Astrocyte of the spinal cord (primary cell): ENCODE results near the gene VEZT.

Source experiments
- DNase-seq: peaks from one replicate; pipeline ENCODE4 v3.0.0; 2011; ENCODE audit warnings: low read depth, low spot score
- H3K4me3 ChIP-seq: 2 replicates; pipeline ENCODE4 v1.5.1; 2011; ENCODE audit warnings: low read depth, mild to moderate bottlenecking, low read length, moderate library complexity
- in situ Hi-C: cut with HindIII; loops from 2 replicates; pipeline ENCODE4 v1.10.0; 2017; ENCODE audit warnings: low sequenced_read_pairs
- TF ChIP-seq, protein P1 (sequence below): IDR thresholded peaks from 2 replicates; pipeline ENCODE4 v1.5.1; 2012; ENCODE audit warnings: low read depth, mild to moderate bottlenecking, low read length, inconsistent platforms

The VEZT gene

DNA sequence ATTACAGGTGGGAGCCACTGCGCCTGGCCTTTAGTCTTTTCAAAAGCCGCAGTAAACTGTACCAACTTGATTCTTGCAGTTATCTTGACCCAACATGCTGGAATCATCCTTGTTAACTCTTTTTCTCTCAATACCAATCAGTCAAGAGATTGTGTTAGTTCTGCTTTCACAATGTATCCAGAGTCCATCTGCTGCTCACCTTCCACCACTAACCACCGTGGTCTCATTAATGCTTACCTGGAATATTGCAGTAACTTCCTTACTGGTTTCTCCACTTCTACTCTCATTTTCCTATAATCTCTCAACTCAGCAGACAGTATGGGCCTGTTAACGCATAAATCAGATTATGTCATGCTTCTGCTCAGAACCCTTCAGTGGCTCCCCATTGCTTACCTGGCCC lies 62.2 kb downstream of the VEZT start:
- TF ChIP-seq, protein P1, sequence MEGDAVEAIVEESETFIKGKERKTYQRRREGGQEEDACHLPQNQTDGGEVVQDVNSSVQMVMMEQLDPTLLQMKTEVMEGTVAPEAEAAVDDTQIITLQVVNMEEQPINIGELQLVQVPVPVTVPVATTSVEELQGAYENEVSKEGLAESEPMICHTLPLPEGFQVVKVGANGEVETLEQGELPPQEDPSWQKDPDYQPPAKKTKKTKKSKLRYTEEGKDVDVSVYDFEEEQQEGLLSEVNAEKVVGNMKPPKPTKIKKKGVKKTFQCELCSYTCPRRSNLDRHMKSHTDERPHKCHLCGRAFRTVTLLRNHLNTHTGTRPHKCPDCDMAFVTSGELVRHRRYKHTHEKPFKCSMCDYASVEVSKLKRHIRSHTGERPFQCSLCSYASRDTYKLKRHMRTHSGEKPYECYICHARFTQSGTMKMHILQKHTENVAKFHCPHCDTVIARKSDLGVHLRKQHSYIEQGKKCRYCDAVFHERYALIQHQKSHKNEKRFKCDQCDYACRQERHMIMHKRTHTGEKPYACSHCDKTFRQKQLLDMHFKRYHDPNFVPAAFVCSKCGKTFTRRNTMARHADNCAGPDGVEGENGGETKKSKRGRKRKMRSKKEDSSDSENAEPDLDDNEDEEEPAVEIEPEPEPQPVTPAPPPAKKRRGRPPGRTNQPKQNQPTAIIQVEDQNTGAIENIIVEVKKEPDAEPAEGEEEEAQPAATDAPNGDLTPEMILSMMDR = no peak
- no peak for DNase-seq
- in situ Hi-C loops = no loop called here
- no peak overlapping the region for H3K4me3 ChIP-seq

DNA sequence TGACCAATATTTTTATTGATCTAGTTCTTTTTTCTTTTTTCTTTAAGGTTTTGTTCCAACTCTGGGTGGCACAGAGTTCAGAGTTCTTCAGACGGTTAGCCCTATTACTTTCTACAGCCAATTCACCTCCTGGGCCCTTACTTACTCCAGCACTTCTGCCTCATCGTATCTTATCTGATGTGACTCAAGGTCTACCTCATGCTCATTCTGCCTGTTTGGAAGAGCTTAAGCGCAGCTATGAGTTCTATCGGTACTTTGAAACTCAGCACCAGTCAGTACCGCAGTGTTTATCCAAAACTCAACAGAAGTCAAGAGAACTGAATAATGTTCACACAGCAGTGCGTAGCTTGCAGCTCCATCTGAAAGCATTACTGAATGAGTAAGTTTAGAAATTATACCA lies 64.7 kb downstream of the VEZT start:
- H3K4me3 ChIP-seq = no peak overlapping the region
- TF ChIP-seq, protein P1 = no peak
- in situ Hi-C loops = no loop called here
- DNase-seq = no peak

DNA sequence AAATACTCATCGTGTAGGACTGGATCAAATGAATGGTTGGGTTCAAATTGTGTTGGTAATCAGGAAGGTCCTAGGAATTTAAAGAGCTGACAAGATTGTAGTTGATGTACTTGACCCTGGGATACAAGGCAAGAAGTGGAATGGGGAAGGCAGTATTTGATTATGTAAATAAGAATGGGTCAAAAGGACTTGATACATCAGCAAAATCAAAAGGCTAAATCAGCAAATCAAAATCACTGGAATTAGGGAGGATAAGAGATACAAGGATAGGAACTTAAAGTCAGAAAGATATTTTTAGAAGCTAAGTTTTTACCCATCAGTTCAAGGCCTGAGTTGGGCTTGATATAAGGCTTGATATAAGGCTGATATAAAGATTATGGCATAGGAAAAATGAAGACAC lies 65.8 kb downstream of the VEZT start:
- TF ChIP-seq, protein P1 = no peak
- no peak overlapping the region for H3K4me3 ChIP-seq
- no peak for DNase-seq
- in situ Hi-C loops = no loop called here

DNA sequence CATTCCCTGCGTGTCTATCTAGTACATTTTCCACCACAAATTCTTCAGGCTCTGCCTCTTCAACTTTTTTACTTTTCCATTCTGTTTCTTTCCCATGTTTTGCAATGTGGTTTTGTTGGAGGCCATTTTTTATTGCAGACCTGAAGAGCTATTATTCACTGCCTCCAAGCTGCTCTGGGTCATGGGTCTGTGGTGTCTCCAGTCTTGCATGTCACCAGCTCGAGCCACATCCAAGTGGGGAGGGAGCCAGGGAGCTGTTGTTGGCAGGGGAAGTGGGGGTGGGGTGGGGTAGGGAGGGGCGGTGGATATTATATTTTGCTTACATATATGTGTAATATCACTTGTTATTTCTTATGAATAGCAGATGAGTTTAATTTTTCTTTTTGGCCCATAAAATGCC lies 69.1 kb downstream of the VEZT start:
- TF ChIP-seq, protein P1 = no peak
- in situ Hi-C loops = no loop called here
- H3K4me3 ChIP-seq = no peak overlapping the region
- no peak for DNase-seq

DNA sequence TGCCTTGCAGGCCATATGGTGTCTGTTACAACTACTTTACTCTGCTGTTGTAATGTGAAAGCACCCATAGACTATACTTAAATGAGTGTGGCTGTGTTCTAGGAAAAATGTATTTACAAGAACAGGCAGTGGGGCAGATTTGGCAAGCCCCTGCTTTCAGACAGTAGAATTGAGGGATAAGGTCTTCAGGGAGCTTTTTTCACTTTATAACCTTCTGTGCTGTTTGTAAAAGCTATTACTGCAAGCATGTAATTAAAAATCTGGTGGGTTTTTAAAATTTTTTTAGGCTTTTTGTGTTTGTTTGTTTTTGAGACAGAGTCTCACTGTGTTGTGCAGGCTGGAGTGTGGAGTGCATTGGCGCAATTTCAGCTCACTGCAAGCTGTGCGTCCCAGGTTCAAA lies 73.9 kb downstream of the VEZT start:
- TF ChIP-seq, protein P1 = no peak
- in situ Hi-C loops = no loop called here
- no peak overlapping the region for H3K4me3 ChIP-seq

DNA sequence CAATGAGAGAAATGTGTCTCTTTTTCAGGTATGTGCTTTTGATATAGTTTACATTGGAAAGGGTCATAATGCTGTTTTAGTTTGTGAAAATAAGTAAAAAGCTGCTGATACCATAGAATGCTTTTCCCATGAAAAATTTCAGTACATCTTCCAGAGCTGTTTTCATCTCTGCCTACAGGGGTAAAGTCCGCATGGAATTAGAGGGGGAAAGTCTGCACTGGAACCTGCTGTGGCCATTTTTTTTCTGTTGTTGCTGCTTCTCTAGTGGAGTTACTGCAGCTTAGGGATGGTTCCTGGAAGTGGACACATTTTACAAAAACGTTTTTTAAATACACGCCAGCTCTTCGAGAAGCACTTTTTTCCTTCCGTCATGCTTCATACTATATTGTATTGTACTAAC lies 81.3 kb downstream of the VEZT start:
- in situ Hi-C loops = no loop called here
- DNase-seq = no peak
- no peak overlapping the region for H3K4me3 ChIP-seq
- TF ChIP-seq, protein P1 = no peak

More for the DNA sequence above, 73.9 kb downstream of the VEZT start:
- DNase-seq = no peak

DNA sequence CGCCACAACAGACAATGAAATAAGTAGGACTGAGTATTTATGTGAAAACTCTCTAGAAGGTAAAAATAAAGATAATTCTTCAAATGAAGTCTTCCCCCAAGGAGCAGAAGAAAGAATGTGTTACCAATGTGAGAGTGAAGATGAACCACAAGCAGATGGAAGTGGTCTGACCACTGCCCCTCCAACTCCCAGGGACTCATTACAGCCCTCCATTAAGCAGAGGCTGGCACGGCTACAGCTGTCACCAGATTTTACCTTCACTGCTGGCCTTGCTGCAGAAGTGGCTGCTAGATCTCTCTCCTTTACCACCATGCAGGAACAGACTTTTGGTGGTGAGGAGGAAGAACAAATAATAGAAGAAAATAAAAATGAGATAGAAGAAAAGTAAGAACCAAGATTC lies 82.7 kb downstream of the VEZT start:
- no peak overlapping the region for H3K4me3 ChIP-seq
- TF ChIP-seq, protein P1 = no peak
- no peak for DNase-seq
- in situ Hi-C loops = no loop called here
